Endothelial cell of umbilical vein (primary cell): ENCODE data around the gene DCTN4. TPM values are rescaled to one million over a fixed set of nuclear protein-coding genes. Genes with fewer than 3 reads are reported as not detected.

Experiments
- BruUV-seq: library from RNA; stranded (reverse); fragments of 400-500 nt; replicated peaks from 2 replicates; lab custom pipeline; 2021; lab: Mats Ljungman, UMichigan
- CTCF ChIA-PET: fragments of 300-600, 350-600 bp; sonication (Branson Sonifier 250); formaldehyde crosslinking; loops from one replicate; lab custom pipeline; 2021; ENCODE audit warnings: antibody characterized with exemption, inconsistent platforms; lab: Charles Lee
- POLR2A ChIA-PET: fragments of 300-600, 350-600 bp; sonication (Branson Sonifier 250); formaldehyde crosslinking; loops from one replicate; lab custom pipeline; 2021; ENCODE audit warnings: antibody characterized with exemption, inconsistent platforms; lab: Charles Lee
- DNase-seq: peaks from one replicate; pipeline ENCODE4 v3.0.0-alpha.2; 2011; ENCODE audit warnings: low read depth, low spot score
- FAIRE-seq: peaks from 2 replicates; lab custom pipeline; 2011; peaks lifted over from hg19 to GRCh38; lab: Jason Lieb, UNC
- H2AFZ ChIP-seq: 2 replicates; pipeline ENCODE4 v1.6.0; 2012; ENCODE audit warnings: low read depth, low read length, control low read depth, inconsistent platforms
- H3K27ac ChIP-seq: 2 replicates; pipeline ENCODE4 v1.5.1; 2011; ENCODE audit warnings: low read depth, mild to moderate bottlenecking, control low read depth, low read length, moderate library complexity; ENCODE audit not compliant: insufficient read depth
- H3K27me3 ChIP-seq, 2 experiments: 2 replicates each; pipeline versions ENCODE4 v1.6.0 to v1.6.1; 2011; ENCODE audit warnings: low read length in 2 of 2, mixed read lengths in 1 of 2; ENCODE audit not compliant: control insufficient read depth in 2 of 2, insufficient read depth in 2 of 2
- H3K36me3 ChIP-seq, 2 experiments: 2 replicates in 1 of 2; 3 replicates in 1 of 2; pipeline ENCODE4 v1.5.1; 2011; ENCODE audit warnings: low read length in 2 of 2, mild to moderate bottlenecking in 1 of 2, moderate library complexity in 1 of 2; ENCODE audit not compliant: control insufficient read depth in 2 of 2, insufficient read depth in 2 of 2; ENCODE audit errors: extremely low read depth in 1 of 2
- H3K4me1 ChIP-seq: 3 replicates; pipeline ENCODE4 v1.5.1; 2011; ENCODE audit warnings: mild to moderate bottlenecking, low read length; ENCODE audit not compliant: control insufficient read depth, insufficient read depth; ENCODE audit errors: extremely low read depth
- H3K4me2 ChIP-seq: 2 replicates; pipeline ENCODE4 v1.6.1; 2011; ENCODE audit warnings: low read length, control low read depth, mixed read lengths; ENCODE audit not compliant: insufficient read depth
- H3K4me3 ChIP-seq, 3 experiments: fragments of 200-600 bp in 1 of 3; sonication (generic), shearing (Covaris generic) in 1 of 3; replicated peaks in 1 of 3; 2 replicates each; pipeline ENCODE4 v1.5.1; 2011 to 2016; ENCODE audit warnings: control low read depth in 3 of 3, low read length in 3 of 3, mild to moderate bottlenecking in 2 of 3, inconsistent platforms in 1 of 3, low read depth in 1 of 3, moderate library complexity in 1 of 3; ENCODE audit not compliant: insufficient read depth in 1 of 3
- H3K79me2 ChIP-seq: 2 replicates; pipeline ENCODE4 v1.6.0; 2012; ENCODE audit warnings: low read length, inconsistent platforms; ENCODE audit not compliant: control insufficient read depth, insufficient read depth
- H3K9ac ChIP-seq: replicated peaks from 2 replicates; pipeline ENCODE3; 2011; ENCODE audit warnings: low read length, control low read depth; ENCODE audit not compliant: insufficient read depth; ENCODE audit errors: extremely low read depth
- H3K9me1 ChIP-seq: replicated peaks from 3 replicates; pipeline ENCODE4 v1.6.0; 2011; ENCODE audit warnings: mild to moderate bottlenecking, low read length; ENCODE audit not compliant: control insufficient read depth, insufficient read depth; ENCODE audit errors: extremely low read depth
- H3K9me3 ChIP-seq: replicated peaks from 2 replicates; pipeline ENCODE4 v1.5.1; 2012; ENCODE audit warnings: low read length, inconsistent platforms; ENCODE audit not compliant: control insufficient read depth, insufficient read depth
- H4K20me1 ChIP-seq: replicated peaks from 2 replicates; pipeline ENCODE3; 2011; ENCODE audit warnings: mild to moderate bottlenecking, low read length; ENCODE audit not compliant: control insufficient read depth, insufficient read depth; ENCODE audit errors: extremely low read depth
- EZH2 ChIP-seq: IDR thresholded peaks from 2 replicates; pipeline ENCODE4 v1.6.1; 2012; ENCODE audit warnings: borderline replicate concordance, low read depth, mild to moderate bottlenecking, moderate library complexity, low read length, inconsistent platforms; ENCODE audit not compliant: severe bottlenecking
- FOS ChIP-seq: IDR thresholded peaks from 2 replicates; pipeline ENCODE4 v1.6.1; 2011; ENCODE audit warnings: mild to moderate bottlenecking, low read length, moderate library complexity, borderline replicate concordance; ENCODE audit not compliant: insufficient read depth
- GATA2 ChIP-seq: IDR thresholded peaks from 2 replicates; pipeline ENCODE4 v1.7.0; 2011; ENCODE audit warnings: low read depth, mild to moderate bottlenecking, moderate library complexity, mixed read lengths, low read length; ENCODE audit not compliant: insufficient read length, insufficient read depth
- JUN ChIP-seq: IDR thresholded peaks from 2 replicates; pipeline ENCODE4 v1.6.1; 2011; ENCODE audit warnings: borderline replicate concordance, low read depth; ENCODE audit not compliant: insufficient read length, insufficient read depth
- MYC ChIP-seq: IDR thresholded peaks from one replicate; pipeline ENCODE4 v1.6.1; 2011; ENCODE audit warnings: mild to moderate bottlenecking, low read depth, low read length
- POLR2A ChIP-seq: IDR thresholded peaks from 2 replicates; pipeline ENCODE4 v1.6.1; 2012; ENCODE audit warnings: low read depth, mild to moderate bottlenecking, control low read depth, low read length
- POLR2AphosphoS5 ChIP-seq: IDR thresholded peaks from 2 replicates; pipeline ENCODE4 v1.6.1; 2012; ENCODE audit warnings: low read depth, mild to moderate bottlenecking, control low read depth, low read length, moderate library complexity; ENCODE audit not compliant: insufficient read depth
- dilution Hi-C: fragments of 300-500 bp; cut with MboI; formaldehyde crosslinking; loops from one replicate; pipeline ENCODE4 v1.15.0; 2019; ENCODE audit warnings: low sequenced_read_pairs; ENCODE audit not compliant: extremely low pct_ligation_motif_present
- intact Hi-C: fragments of 100-400 bp; cut with micrococcal nuclease; formaldehyde crosslinking; loops from one replicate; pipeline ENCODE4 v1.10.0; 2022
- polyA plus RNA-seq, 4 experiments: library from polyadenylated mRNA; depleted of rRNA in 3 of 4; stranded (reverse) in 3 of 4; unstranded in 1 of 4; fragments of >200 nt; gene quantifications; 2 replicates each; pipeline versions ENCODE4 v1.2.1 to v1.2.3, GENCODE V29; 2011 to 2012; ENCODE audit warnings: missing spikeins in 1 of 4
- total RNA-seq: library from RNA; stranded (reverse); gene quantifications from 2 replicates; pipeline ENCODE4 v1.2.3, GENCODE V29; 2021
- TF ChIP-seq, protein P1 (sequence below), 2 donors: IDR thresholded peaks; 1 replicate in 1 of 2; 2 replicates in 1 of 2; pipeline ENCODE4 v1.5.1; 2011; ENCODE audit warnings: low read length in 2 of 2, mild to moderate bottlenecking in 2 of 2, moderate library complexity in 2 of 2, control low read depth in 1 of 2, inconsistent platforms in 1 of 2, low read depth in 1 of 2; ENCODE audit not compliant: insufficient read depth in 1 of 2; ENCODE audit errors: extremely low read depth in 1 of 2
- TF ChIP-seq, protein P2 (sequence below): IDR thresholded peaks from 2 replicates; pipeline ENCODE4 v1.6.1; 2011; ENCODE audit not compliant: insufficient read depth, insufficient read length

The DCTN4 gene
- total and polyA plus RNA-seq, 2 donors (not counting 3 experiments of a cell fraction or from before 2014, with no cell fraction given) = 22.4 to 47.3 TPM

GRCh38 chr5:150757087-150757649, 1.6 kb downstream of the DCTN4 start:
- no peaks in the 10 kb centered on the region for H3K9me3 ChIP-seq
- no peak for FAIRE-seq
- H3K27ac ChIP-seq = no peak overlapping the region
- H3K9ac ChIP-seq = peak overlapping the region; percentile 75
- intact Hi-C loops = no loop called here
- H4K20me1 ChIP-seq = no peaks in the 10 kb centered on the region
- peaks cover 36% of the 10 kb centered on the region for H3K79me2 ChIP-seq
- H3K27me3 ChIP-seq = peaks cover 0 to 5% of the 10 kb centered on the region in 2 experiments
- peak overlapping the region; percentile 100 for H3K4me2 ChIP-seq
- TF ChIP-seq FOS (no peak), POLR2AphosphoS5 (no peak), GATA2 (no peak), POLR2A (no peak), MYC (no peak), JUN (no peak), EZH2 (no peak)
- TF ChIP-seq, protein P1, sequence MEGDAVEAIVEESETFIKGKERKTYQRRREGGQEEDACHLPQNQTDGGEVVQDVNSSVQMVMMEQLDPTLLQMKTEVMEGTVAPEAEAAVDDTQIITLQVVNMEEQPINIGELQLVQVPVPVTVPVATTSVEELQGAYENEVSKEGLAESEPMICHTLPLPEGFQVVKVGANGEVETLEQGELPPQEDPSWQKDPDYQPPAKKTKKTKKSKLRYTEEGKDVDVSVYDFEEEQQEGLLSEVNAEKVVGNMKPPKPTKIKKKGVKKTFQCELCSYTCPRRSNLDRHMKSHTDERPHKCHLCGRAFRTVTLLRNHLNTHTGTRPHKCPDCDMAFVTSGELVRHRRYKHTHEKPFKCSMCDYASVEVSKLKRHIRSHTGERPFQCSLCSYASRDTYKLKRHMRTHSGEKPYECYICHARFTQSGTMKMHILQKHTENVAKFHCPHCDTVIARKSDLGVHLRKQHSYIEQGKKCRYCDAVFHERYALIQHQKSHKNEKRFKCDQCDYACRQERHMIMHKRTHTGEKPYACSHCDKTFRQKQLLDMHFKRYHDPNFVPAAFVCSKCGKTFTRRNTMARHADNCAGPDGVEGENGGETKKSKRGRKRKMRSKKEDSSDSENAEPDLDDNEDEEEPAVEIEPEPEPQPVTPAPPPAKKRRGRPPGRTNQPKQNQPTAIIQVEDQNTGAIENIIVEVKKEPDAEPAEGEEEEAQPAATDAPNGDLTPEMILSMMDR (IDR thresholded peaks at IDR 0.05; ENCODE audit: extremely low read depth in 1 of 2, insufficient read depth in 1 of 2, low read depth in 1 of 2, low read length in 2 of 2) = no peak
- TF ChIP-seq, protein P2, sequence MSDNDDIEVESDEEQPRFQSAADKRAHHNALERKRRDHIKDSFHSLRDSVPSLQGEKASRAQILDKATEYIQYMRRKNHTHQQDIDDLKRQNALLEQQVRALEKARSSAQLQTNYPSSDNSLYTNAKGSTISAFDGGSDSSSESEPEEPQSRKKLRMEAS = no peak
- POLR2A ChIA-PET = no interaction called here
- peak overlapping the region in 1 of 3 experiments; percentile 80 for H3K4me3 ChIP-seq
- H3K36me3 ChIP-seq = peaks cover 9 to 13% of the 10 kb centered on the region in 2 experiments
- dilution Hi-C loops = no loop called here
- no peak for DNase-seq
- H2AFZ ChIP-seq = no peak overlapping the region
- no TSS peak for BruUV-seq
- H3K9me1 ChIP-seq = no peaks in the 10 kb centered on the region
- CTCF ChIA-PET = interaction anchor here (1.0 to 1.9 kb wide), 3 partner anchors 21 to 308 kb away, joined by 3 to 14 read pairs (median 3); partner anchors contain the start of genes RPS14 and SMIM3
- H3K4me1 ChIP-seq = peaks cover 13% of the 10 kb centered on the region
